Gastroesophageal sphincter (tissue), 4 donors: ENCODE results near the gene LIN9. TPM values are rescaled to one million over a fixed set of nuclear protein-coding genes. Genes with fewer than 3 reads are reported as not detected.
A peak's percentile ranks its signal among the peaks of the same experiment; 100 is the strongest.

Experiments
- ATAC-seq: fragments of 150-250 bp; one replicate; pipeline ENCODE4 v1.9.1; 2016; ENCODE audit warnings: mild to moderate bottlenecking, moderate library complexity
- H3K27ac ChIP-seq, 4 donors: fragments of 200-600 bp; sonication (generic) in 3 of 4; 1 replicate in 3 of 4; 2 replicates in 1 of 4; pipeline ENCODE4 v1.5.1; 2016 to 2019
- H3K27me3 ChIP-seq: fragments of 200-600 bp; sonication (generic); one replicate; pipeline ENCODE4 v1.5.1; 2019
- H3K36me3 ChIP-seq, 2 donors: fragments of 200-600 bp; sonication (generic); one replicate each; pipeline ENCODE4 v1.5.1; 2019; ENCODE audit warnings: control low read depth in 1 of 2
- H3K4me1 ChIP-seq, 3 donors: fragments of 200-600 bp; sonication (generic); 1 replicate in 2 of 3; 2 replicates in 1 of 3; pipeline ENCODE4 v1.5.1; 2016 to 2019; ENCODE audit warnings: control low read depth in 2 of 3
- H3K4me3 ChIP-seq, 2 donors: fragments of 200-600 bp; sonication (generic); one replicate each; pipeline ENCODE4 v1.5.1; 2019; ENCODE audit warnings: mild to moderate bottlenecking in 1 of 2, moderate library complexity in 1 of 2
- H3K9me3 ChIP-seq, 3 donors: fragments of 200-600 bp; sonication (generic); one replicate each; pipeline ENCODE4 v1.5.1; 2017 to 2019; ENCODE audit warnings: control low read depth in 2 of 3
- EP300 ChIP-seq: sonication (generic); formaldehyde crosslinking; IDR thresholded peaks from one replicate; pipeline ENCODE4 v1.6.1; 2017; ENCODE audit warnings: antibody characterized with exemption, mild to moderate bottlenecking
- POLR2A ChIP-seq, 2 donors: fragments of 450-650 bp; IDR thresholded peaks; one replicate each; pipeline ENCODE4 v1.6.1; 2017; ENCODE audit warnings: antibody characterized with exemption in 2 of 2, mild to moderate bottlenecking in 2 of 2, moderate library complexity in 1 of 2
- POLR2AphosphoS5 ChIP-seq: sonication (generic); formaldehyde crosslinking; IDR thresholded peaks from one replicate; pipeline ENCODE4 v1.6.1; 2017; ENCODE audit warnings: antibody characterized with exemption
- WGBS, 2 donors: methylation state at CpG; one replicate each; pipeline ENCODE4 v1.1.5; 2018; ENCODE audit warnings: low coverage in 1 of 2; 5-methylcytosine and 5-hydroxymethylcytosine counted together
- total RNA-seq, 4 donors: library from RNA; depleted of rRNA; stranded (reverse); fragments of >200 nt; gene quantifications; one replicate each; pipeline ENCODE4 v1.1.0, GENCODE V29; 2016
- TF ChIP-seq, protein P1 (sequence below), 4 experiments: fragments of 200-600 bp in 2 of 4; fragments of 450-650 bp in 2 of 4; sonication (generic) in 1 of 4; IDR thresholded peaks; one replicate each; pipeline ENCODE4 v1.5.1; 2017 to 2019; ENCODE audit warnings: antibody characterized with exemption in 4 of 4, mild to moderate bottlenecking in 2 of 4, moderate library complexity in 2 of 4

LIN9 gene, protein sequence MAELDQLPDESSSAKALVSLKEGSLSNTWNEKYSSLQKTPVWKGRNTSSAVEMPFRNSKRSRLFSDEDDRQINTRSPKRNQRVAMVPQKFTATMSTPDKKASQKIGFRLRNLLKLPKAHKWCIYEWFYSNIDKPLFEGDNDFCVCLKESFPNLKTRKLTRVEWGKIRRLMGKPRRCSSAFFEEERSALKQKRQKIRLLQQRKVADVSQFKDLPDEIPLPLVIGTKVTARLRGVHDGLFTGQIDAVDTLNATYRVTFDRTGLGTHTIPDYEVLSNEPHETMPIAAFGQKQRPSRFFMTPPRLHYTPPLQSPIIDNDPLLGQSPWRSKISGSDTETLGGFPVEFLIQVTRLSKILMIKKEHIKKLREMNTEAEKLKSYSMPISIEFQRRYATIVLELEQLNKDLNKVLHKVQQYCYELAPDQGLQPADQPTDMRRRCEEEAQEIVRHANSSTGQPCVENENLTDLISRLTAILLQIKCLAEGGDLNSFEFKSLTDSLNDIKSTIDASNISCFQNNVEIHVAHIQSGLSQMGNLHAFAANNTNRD
- total RNA-seq: 1 to 10 TPM; 2.8 to 5.4 (median 3.4) TPM

DNA sequence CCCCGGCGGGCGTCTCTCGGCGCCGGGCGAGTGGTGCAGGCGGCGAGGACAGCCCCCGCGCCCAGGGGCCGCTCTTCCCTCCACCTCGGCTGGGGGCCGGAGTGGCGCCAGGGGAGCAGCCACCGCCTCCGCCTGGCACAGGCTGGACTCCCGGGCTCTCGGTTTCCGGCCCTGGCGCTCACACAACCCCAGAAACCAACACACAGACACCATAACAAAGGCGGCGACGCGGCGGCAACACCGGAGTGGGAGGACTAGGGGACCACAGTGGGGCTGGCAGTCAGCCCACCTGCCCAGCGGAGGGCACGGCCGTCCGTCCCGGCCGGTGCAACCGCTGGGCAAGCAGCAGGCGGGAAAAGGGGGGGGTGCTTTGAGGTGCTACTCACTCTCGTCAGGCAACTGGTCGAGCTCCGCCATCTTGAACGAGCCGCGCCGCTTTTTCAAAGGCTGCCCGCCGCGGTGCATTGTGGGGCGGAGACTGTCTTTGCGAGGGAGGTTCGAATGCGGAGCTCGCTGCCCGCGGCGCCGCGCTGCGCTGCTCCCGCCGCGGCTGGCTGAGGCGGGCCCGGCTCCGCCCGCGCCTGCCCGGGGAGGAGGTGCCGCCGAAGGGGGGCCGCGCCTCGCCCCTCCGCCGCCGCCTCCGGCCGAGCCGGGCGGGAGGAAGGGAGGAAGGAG is at the start of gene LIN9:
Gene LIN9 (minus strand): TSS at position 442 of the 675 bp plus-strand sequence. CDS start 25 bp downstream, at position 417.
- H3K9me3 ChIP-seq: no peaks in the 10 kb centered on the region
- TF ChIP-seq POLR2A (IDR thresholded peaks at IDR 0.05) (no peak), POLR2AphosphoS5 (peak; percentile 4), EP300 (no peak)
- TF ChIP-seq, protein P1, sequence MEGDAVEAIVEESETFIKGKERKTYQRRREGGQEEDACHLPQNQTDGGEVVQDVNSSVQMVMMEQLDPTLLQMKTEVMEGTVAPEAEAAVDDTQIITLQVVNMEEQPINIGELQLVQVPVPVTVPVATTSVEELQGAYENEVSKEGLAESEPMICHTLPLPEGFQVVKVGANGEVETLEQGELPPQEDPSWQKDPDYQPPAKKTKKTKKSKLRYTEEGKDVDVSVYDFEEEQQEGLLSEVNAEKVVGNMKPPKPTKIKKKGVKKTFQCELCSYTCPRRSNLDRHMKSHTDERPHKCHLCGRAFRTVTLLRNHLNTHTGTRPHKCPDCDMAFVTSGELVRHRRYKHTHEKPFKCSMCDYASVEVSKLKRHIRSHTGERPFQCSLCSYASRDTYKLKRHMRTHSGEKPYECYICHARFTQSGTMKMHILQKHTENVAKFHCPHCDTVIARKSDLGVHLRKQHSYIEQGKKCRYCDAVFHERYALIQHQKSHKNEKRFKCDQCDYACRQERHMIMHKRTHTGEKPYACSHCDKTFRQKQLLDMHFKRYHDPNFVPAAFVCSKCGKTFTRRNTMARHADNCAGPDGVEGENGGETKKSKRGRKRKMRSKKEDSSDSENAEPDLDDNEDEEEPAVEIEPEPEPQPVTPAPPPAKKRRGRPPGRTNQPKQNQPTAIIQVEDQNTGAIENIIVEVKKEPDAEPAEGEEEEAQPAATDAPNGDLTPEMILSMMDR (IDR thresholded peaks at IDR 0.05): peak in 1 of 4 experiments; percentile 17
- H3K27me3 ChIP-seq: no peaks in the 10 kb centered on the region
- H3K27ac ChIP-seq: peak within 1 kb of the TSS; percentile 4 to 87 (median 78)
- no CpG with 5 or more reads among the region's 77 CpGs for WGBS, 2 donors
- H3K4me1 ChIP-seq: peaks cover 0 to 24% (median 4%) of the 10 kb centered on the region in 3 donors
- H3K36me3 ChIP-seq: no peaks in the 10 kb centered on the region
- peak within 1 kb of the TSS; percentile 85 to 91 for H3K4me3 ChIP-seq
- ATAC-seq: peak; percentile 95

DNA sequence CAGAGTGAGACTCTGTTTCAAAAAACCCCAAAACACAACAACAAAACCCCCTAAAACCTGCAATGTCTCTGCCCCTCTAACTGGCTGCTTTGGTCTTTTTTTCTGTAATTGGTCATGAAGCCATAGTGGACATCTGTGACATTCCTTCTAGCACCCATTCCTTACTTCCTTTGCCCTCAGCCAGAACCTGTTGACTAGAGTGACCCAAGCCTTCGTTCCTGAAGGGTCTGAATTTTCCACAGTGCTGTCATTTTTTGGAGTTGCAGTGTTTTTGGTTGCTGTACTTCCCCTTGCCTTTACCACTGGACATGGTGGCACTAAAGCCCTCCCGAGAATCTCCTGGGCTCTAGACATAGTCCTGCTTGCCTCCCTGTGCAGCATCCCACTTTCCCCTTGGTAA is 48.5 kb upstream of the LIN9 start:
- no peaks in the 10 kb centered on the region for H3K27me3 ChIP-seq
- ATAC-seq: no peak
- H3K27ac ChIP-seq: no peak overlapping the region
- 100% methylated on average over 1 to 2 of the region's 2 CpGs for WGBS, 2 donors
- TF ChIP-seq EP300 (no peak), POLR2AphosphoS5 (no peak)
- TF ChIP-seq, protein P1 (IDR thresholded peaks at IDR 0.05): no peak
- H3K4me3 ChIP-seq: no peak overlapping the region
- H3K36me3 ChIP-seq: peaks cover 0 to 54% of the 10 kb centered on the region in 2 donors
- H3K9me3 ChIP-seq: no peaks in the 10 kb centered on the region
- H3K4me1 ChIP-seq: peaks cover 0 to 20% (median 0%) of the 10 kb centered on the region in 3 donors

DNA sequence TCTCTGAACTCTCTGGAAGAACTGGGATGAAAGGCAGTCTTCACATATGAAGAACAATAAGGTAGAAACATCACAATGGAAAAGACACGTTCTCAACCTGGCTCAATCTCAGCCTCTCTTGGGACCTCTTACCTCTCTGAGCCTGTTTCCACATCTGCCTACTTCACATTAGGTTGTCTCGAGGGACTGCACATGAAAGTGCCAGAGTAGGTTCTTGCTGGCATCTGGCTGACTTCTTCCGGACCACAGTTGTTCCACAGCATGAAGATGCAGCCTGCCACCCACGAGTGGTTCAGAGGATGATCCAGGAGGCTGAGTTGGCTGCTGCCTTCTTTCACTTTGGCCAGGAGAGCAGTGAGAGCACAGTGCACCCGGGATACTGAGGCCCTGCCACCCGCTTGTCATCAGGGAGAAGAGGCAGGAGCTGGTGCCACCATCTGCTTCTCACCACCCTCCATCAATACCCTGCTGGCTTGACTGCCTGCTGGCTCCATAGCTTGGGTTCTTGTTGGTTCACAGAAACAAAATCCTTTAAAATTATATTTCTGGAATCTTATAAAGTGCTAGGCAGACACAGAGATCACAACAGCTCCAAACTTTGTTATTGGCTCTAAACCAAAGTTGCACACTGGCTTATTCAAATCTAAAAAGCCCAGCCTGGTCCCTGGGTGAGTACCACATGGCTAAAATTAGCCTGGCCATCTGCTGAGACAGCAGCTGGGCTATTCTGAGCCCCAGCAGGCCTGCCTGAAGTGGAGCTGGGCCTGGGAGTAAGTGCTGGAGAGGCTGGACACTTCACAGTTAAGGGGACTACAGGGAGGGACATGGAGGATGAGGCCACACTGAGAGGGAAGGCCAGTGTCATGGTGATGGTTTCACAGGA is 46.9 kb upstream of the LIN9 start:
- Histone ChIP-seq H3K27me3 (no peaks in the 10 kb centered on the region), H3K4me1 (peaks cover 0 to 20% (median 0%) of the 10 kb centered on the region in 3 donors), H3K27ac (peak overlapping the region in 2 of 4 donors; percentile 11 to 16), H3K9me3 (no peaks in the 10 kb centered on the region), H3K4me3 (no peak overlapping the region), H3K36me3 (peaks cover 0 to 39% of the 10 kb centered on the region in 2 donors)
- TF ChIP-seq POLR2AphosphoS5: no peak
- TF ChIP-seq EP300: no peak
- TF ChIP-seq, protein P1 (IDR thresholded peaks at IDR 0.05): no peak
- no peak for TF ChIP-seq POLR2A (IDR thresholded peaks at IDR 0.05)
- 68 to 100% methylated on average over 1 to 2 of the region's 6 CpGs for WGBS, 2 donors
- no peak for ATAC-seq

DNA sequence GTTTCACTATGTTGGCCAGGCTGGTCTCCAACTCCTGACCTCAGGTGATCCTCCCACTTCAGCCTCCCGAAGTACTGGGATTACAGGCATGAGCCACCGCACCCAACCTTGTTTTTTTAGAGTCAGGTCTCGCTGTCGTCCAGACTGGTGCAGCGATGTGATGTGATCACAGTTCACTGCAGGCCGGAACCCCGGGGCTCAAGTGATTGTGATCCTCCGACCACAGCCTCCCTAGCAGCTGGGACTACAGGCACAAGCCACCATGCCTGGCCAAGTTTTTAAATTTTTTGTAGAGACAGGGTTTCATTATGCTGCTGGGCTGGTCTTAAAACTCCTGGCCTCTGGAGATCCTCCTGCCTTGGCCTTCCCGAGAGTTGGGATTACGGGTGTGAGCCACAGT is 46.1 kb upstream of the LIN9 start:
- H3K4me3 ChIP-seq: no peak overlapping the region
- H3K27ac ChIP-seq: no peak overlapping the region
- ATAC-seq: no peak
- H3K27me3 ChIP-seq: no peaks in the 10 kb centered on the region
- TF ChIP-seq, protein P1 (IDR thresholded peaks at IDR 0.05): no peak
- TF ChIP-seq POLR2AphosphoS5: no peak
- TF ChIP-seq POLR2A (IDR thresholded peaks at IDR 0.05): no peak
- TF ChIP-seq EP300: no peak
- H3K9me3 ChIP-seq: no peaks in the 10 kb centered on the region
- WGBS, 2 donors: 92 to 100% methylated on average over 6 of the region's 10 CpGs
- H3K36me3 ChIP-seq: peaks cover 0 to 30% of the 10 kb centered on the region in 2 donors
- H3K4me1 ChIP-seq: peaks cover 0 to 20% (median 0%) of the 10 kb centered on the region in 3 donors
